ENCODE measurements around the gene NUP210.

The NUP210 gene

GRCh38 chr3:13272831-13273603 lies 147.1 kb downstream of the NUP210 start:
- no peak for DNase-seq

GRCh38 chr3:13269711-13270378 lies 150.3 kb downstream of the NUP210 start:
- no peak for DNase-seq

GRCh38 chr3:13268961-13269441 lies 151.1 kb downstream of the NUP210 start:
- no peak for DNase-seq

GRCh38 chr3:13268120-13268519 lies 152.0 kb downstream of the NUP210 start:
- DNase-seq: no peak

GRCh38 chr3:13266651-13267362 lies 153.3 kb downstream of the NUP210 start:
- DNase-seq: no peak

Measured in CD4-positive, alpha-beta T cell treated with Interleukin-12 subunit alpha and Interleukin-12 subunit beta, for 1 hour (primary cell).